Upper lobe of right lung (tissue), 1 donor: ENCODE data around the gene NBEA. TPM values are rescaled to one million over a fixed set of nuclear protein-coding genes. Genes with fewer than 3 reads are reported as not detected.

ENCODE experiments used
- ATAC-seq: fragments of 200-7000 bp; cut with Tn5 transposase; one replicate; pipeline ENCODE4 v1.9.1; 2020; ENCODE audit warnings: mild to moderate bottlenecking, moderate library complexity
- DNase-seq: peaks from one replicate; pipeline ENCODE4 v3.0.0-alpha.2; 2020
- H3K27ac ChIP-seq: fragments of 200-600 bp; one replicate; pipeline ENCODE4 v1.8.0; 2022
- H3K27me3 ChIP-seq: fragments of 200-600 bp; one replicate; pipeline ENCODE4 v1.8.0; 2022; ENCODE audit warnings: mild to moderate bottlenecking
- H3K36me3 ChIP-seq: fragments of 200-600 bp; one replicate; pipeline ENCODE4 v1.8.0; 2022
- H3K4me1 ChIP-seq: fragments of 200-600 bp; one replicate; pipeline ENCODE4 v1.8.0; 2022
- H3K4me3 ChIP-seq: fragments of 200-600 bp; one replicate; pipeline ENCODE4 v1.8.0; 2022; ENCODE audit warnings: mild to moderate bottlenecking
- H3K9me3 ChIP-seq: fragments of 200-600 bp; one replicate; pipeline ENCODE4 v1.8.0; 2022
- intact Hi-C: fragments of 100-400 bp; cut with DNase I; formaldehyde crosslinking; loops from one replicate; pipeline ENCODE4 v1.11.0; 2022
- total RNA-seq: library from RNA; stranded (reverse); fragmentation: NEBNext Ultra II Directional; extraction: Animal tissue kit (Norgen Biotek cat#: 25700); gene quantifications from one replicate; pipeline ENCODE4 v1.2.1, GENCODE V29; 2021
- TF ChIP-seq, protein P1 (sequence below): fragments of 200-600 bp; IDR thresholded peaks from one replicate; pipeline ENCODE4 v1.8.0; 2022; ENCODE audit warnings: antibody characterized with exemption
- donor health status: DM: no; HTN: yes; CAD: no; lungs with severe emphysema.

Gene NBEA
- total RNA-seq, 1 donor from 2014 or later, result 5.6 TPM

DNA sequence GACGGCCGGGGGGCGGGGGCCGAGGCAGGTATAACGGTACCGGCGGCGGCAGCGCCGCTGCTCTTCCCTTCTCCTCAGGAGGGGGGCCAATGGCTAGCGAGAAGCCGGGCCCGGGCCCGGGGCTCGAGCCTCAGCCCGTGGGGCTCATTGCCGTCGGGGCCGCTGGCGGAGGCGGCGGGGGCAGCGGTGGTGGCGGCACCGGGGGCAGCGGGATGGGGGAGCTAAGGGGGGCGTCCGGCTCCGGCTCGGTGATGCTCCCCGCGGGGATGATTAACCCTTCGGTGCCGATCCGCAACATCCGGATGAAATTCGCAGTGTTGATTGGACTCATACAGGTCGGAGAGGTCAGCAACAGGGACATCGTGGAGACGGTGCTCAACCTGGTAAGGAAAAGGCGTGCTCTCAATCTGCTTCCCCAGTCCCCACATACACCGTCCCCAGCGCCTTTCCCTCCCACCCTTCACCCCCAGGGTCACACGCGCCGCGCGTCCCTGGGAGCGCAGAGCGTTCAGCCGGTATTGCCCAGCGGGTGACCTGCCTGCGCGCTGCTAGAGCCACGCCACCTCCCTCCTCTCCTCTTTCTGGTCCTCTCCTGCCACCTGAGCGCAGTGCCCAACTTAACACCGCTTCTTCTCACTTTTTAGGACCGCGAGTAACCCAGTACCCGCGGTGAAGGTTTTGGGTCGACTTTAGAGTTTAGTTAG lies 814 bp downstream of the NBEA start:
- peaks cover 14% of the 10 kb centered on the region for H3K27me3 ChIP-seq
- TF ChIP-seq, protein P1, sequence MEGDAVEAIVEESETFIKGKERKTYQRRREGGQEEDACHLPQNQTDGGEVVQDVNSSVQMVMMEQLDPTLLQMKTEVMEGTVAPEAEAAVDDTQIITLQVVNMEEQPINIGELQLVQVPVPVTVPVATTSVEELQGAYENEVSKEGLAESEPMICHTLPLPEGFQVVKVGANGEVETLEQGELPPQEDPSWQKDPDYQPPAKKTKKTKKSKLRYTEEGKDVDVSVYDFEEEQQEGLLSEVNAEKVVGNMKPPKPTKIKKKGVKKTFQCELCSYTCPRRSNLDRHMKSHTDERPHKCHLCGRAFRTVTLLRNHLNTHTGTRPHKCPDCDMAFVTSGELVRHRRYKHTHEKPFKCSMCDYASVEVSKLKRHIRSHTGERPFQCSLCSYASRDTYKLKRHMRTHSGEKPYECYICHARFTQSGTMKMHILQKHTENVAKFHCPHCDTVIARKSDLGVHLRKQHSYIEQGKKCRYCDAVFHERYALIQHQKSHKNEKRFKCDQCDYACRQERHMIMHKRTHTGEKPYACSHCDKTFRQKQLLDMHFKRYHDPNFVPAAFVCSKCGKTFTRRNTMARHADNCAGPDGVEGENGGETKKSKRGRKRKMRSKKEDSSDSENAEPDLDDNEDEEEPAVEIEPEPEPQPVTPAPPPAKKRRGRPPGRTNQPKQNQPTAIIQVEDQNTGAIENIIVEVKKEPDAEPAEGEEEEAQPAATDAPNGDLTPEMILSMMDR, result no peak
- no peak overlapping the region for H3K27ac ChIP-seq
- peak; percentile 64 for ATAC-seq
- DNase-seq, result peak; percentile 64
- intact Hi-C loops, result no loop called here
- peaks cover 7% of the 10 kb centered on the region for H3K4me1 ChIP-seq
- no peaks in the 10 kb centered on the region for H3K36me3 ChIP-seq
- no peaks in the 10 kb centered on the region for H3K9me3 ChIP-seq
- H3K4me3 ChIP-seq, result peak overlapping the region; percentile 79

DNA sequence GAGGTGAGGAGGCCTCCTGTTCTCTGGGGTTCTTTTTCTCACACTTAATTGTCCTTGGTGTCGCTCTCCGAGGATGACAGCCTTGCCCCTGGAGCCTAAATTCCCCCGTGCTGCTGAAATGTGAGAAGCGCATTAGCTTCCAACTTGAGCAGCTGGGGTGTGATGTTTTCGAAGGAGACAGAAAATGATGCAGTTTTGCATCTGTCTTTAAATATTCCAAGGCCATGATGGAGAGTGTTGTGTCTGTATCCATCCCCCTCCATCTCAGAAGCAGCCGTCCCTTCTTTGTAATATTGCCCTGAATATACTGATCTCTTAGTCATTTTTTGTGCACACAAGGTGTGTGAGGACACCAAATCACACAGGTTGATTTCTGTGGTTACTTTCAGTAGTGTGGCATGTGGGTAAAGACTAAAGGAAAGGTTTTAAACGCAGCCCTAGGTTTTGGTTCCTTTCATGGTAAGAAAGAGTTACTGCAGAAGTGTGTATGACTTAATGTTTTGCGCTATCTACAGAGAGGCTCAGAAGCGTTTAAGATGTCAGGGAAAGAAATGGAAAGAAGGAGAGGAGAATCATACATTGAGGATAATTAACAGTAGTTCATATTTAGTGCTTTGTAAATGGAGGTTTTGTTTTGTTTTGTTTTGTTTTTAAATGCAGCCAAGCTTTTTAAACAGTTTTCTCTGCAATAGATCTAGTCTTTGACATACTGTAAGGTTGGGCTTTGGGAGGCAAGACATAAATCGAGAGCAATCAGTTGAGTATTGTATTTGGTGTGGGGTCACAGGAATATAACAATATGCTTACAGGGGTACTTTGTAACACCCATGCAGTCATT lies 1.6 kb downstream of the NBEA start:
- Histone ChIP-seq H3K4me1 (peaks cover 7% of the 10 kb centered on the region), H3K27ac (no peak overlapping the region), H3K4me3 (peak overlapping the region; percentile 79), H3K9me3 (no peaks in the 10 kb centered on the region), H3K27me3 (peaks cover 14% of the 10 kb centered on the region), H3K36me3 (no peaks in the 10 kb centered on the region)
- TF ChIP-seq, protein P1, result no peak
- DNase-seq, result no peak
- no peak for ATAC-seq
- intact Hi-C loops, result no loop called here

GRCh38 chr13:34944274-34944634 lies 2.2 kb downstream of the NBEA start:
- TF ChIP-seq, protein P1, result no peak
- DNase-seq (no peak), ATAC-seq (no peak)
- Histone ChIP-seq H3K36me3 (no peaks in the 10 kb centered on the region), H3K4me3 (no peak overlapping the region), H3K27me3 (peaks cover 14% of the 10 kb centered on the region), H3K27ac (no peak overlapping the region), H3K4me1 (peaks cover 7% of the 10 kb centered on the region), H3K9me3 (no peaks in the 10 kb centered on the region)
- intact Hi-C loops, result no loop called here

GRCh38 chr13:34944751-34945150 lies 2.7 kb downstream of the NBEA start:
- TF ChIP-seq, protein P1, result no peak
- Histone ChIP-seq H3K27ac (no peak overlapping the region), H3K27me3 (peaks cover 14% of the 10 kb centered on the region), H3K4me1 (peaks cover 7% of the 10 kb centered on the region), H3K36me3 (no peaks in the 10 kb centered on the region), H3K4me3 (no peak overlapping the region), H3K9me3 (no peaks in the 10 kb centered on the region)
- DNase-seq (no peak), ATAC-seq (no peak)
- intact Hi-C loops, result no loop called here

DNA sequence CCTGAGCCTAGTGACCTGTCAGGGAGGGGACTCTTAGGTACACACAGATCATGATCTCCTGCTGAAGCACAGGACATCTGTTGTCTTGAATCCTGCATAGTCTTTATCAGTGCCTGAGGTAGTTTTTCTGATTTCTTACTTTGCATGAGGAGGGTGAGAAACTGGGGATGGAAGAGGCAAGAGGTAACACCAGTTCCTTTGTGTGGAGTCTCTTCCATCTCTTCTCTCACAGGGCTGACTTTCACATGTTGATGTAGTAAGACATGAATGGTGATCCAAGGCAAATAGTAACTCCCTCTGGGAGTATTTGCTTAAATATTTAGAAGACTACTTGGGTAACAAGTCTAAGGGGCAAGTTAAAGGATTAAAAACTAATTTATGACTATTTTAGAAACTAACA lies 9.5 kb downstream of the NBEA start:
- intact Hi-C loops, result no loop called here
- Histone ChIP-seq H3K4me3 (no peak overlapping the region), H3K36me3 (no peaks in the 10 kb centered on the region), H3K4me1 (no peaks in the 10 kb centered on the region), H3K27ac (no peak overlapping the region), H3K27me3 (no peaks in the 10 kb centered on the region), H3K9me3 (no peaks in the 10 kb centered on the region)
- TF ChIP-seq, protein P1, result no peak
- DNase-seq (no peak), ATAC-seq (no peak)
